Measurements from ENCODE around the gene SMS.

SMS gene

DNA sequence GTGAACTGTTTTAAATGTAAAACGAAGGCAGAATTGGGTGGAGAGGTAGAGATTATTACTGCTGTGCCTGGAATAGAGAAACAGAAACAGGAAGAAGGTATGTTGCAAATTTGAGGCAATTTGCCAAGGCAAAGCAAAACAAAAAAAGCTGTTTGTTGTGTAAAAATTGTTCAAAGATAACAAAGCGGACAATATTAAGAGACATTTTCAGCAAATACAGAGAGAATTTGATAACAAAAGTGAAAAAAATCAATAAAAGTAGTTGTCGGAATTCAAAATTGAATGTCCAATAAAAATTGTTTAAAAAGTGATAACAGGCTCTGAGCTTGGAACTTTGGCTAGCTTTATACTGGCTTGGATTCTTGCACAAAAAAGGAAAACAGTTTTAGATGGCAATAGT, 14.4 kb upstream of the SMS start:
- peak; percentile 71 for DNase-seq (ENCODE audit: low read depth)
- TF ChIP-seq, protein P1, sequence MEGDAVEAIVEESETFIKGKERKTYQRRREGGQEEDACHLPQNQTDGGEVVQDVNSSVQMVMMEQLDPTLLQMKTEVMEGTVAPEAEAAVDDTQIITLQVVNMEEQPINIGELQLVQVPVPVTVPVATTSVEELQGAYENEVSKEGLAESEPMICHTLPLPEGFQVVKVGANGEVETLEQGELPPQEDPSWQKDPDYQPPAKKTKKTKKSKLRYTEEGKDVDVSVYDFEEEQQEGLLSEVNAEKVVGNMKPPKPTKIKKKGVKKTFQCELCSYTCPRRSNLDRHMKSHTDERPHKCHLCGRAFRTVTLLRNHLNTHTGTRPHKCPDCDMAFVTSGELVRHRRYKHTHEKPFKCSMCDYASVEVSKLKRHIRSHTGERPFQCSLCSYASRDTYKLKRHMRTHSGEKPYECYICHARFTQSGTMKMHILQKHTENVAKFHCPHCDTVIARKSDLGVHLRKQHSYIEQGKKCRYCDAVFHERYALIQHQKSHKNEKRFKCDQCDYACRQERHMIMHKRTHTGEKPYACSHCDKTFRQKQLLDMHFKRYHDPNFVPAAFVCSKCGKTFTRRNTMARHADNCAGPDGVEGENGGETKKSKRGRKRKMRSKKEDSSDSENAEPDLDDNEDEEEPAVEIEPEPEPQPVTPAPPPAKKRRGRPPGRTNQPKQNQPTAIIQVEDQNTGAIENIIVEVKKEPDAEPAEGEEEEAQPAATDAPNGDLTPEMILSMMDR (conservative IDR thresholded peaks at IDR 0.05; ENCODE audit: low read depth, low read length), result no peak
- H3K4me3 ChIP-seq (ENCODE audit: low read depth, low read length), result peak overlapping the region; percentile 17

DNA sequence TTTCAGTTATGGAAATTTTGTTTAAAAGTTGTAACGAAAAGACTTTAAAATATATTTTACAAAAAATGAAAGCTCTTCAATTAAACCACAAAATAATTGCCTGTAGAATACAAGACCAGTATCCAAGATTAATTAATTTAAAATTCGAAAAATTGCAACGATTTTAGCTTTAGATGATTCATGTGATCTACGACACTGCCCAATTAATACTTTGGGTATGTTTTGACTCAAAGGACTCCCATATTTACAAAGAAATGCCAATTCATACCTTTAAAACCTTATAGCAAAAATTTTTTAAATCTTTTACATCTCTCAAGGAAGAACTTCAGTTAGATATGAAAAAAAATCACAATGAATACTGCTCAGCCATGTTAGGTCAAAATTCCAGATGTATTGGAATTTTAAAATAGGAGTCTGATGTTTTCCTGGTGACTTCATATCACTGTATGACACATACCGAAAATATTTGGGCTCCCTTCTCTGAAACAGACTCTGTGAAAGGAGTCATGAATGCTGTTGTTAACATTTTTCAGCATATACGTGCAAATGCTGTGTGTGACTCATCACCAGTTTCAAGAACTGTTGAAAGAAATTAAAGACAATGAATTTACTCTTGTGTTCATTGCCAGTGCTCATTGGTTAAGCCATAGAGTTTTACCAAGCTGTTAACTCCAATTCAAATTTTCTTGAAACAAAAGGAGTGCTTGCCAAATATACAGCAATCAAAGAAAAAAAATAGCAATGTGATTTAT, 13.8 kb upstream of the SMS start:
- no peak overlapping the region for H3K4me3 ChIP-seq (ENCODE audit: low read depth, low read length)
- TF ChIP-seq, protein P1 (conservative IDR thresholded peaks at IDR 0.05; ENCODE audit: low read depth, low read length), result no peak
- peak; percentile 95 for DNase-seq (ENCODE audit: low read depth)

DNA sequence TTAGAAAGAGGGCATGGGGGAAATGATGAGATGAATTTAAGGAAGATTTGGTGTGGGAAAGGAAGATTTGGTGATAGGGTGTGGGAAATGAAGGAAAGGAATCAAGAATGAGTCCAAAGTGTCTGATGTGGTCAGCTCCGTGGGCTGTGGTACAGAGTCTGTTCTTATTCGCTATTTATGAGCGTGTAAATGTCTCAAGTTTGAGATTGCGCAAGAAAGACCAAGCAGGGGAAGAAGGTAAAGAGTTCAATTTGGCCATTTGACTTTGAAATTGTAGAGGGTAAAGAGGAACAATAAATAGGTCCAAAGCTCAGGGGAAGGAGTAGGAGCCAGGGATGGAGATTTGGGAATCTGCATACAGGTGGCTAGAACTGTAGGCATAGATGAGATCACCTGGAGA, 11.3 kb upstream of the SMS start:
- TF ChIP-seq, protein P1 (conservative IDR thresholded peaks at IDR 0.05; ENCODE audit: low read depth, low read length), result no peak
- no peak for DNase-seq (ENCODE audit: low read depth)
- H3K4me3 ChIP-seq (ENCODE audit: low read depth, low read length), result no peak overlapping the region

DNA sequence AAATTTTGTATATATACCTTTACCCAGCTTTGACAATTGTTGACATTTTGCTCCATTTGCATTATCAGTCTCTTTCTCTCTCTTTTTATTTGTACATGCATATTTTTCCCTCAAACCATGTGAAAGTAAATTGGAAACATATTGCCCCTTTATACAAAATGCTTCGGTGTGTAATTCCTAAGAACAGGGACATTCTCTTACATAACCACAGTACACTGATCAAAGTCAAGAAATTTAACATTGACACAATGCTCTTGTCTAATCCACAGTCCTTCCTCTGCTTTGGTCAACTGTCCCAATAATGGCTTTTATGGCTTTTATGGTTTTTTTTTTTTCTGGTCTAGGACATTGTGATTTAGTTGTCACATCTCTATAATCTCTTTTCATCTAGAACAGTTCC, 9.5 kb upstream of the SMS start:
- H3K4me3 ChIP-seq (ENCODE audit: low read depth, low read length), result no peak overlapping the region
- TF ChIP-seq, protein P1 (conservative IDR thresholded peaks at IDR 0.05; ENCODE audit: low read depth, low read length), result no peak
- DNase-seq (ENCODE audit: low read depth), result no peak

DNA sequence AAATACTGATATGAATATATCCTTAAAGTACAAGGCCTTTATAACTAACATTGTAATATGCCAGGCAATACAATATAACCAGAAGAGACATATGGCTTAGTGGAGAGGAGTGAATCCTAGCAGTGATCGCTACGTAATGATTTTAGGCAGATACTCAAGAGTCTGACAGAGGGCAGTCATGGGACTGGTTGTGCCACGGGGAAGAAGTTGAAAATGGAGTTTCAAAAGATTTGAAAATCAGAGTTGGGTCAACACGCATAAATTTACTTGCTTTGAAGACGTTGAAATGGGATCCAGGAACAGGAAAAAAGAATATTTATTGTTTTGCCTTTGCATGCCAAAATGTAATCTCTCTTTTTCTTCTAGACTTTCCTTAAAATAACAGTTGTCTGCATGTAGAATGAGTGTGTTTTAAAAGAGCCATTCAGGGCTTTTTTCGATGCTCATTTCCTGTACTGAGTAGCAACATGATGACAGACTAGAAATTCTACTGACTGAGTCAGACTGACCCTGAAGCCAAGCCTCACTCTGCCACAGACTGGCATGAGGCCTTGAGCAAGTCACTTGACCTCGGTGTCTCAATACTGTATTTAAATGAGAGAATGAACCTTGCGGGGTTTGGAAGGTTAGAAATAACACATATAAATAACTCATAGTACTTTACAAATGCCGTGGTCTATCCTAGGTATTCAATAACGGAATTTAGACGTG, 8.1 kb upstream of the SMS start:
- no peak overlapping the region for H3K4me3 ChIP-seq (ENCODE audit: low read depth, low read length)
- DNase-seq (ENCODE audit: low read depth), result peak; percentile 91
- TF ChIP-seq, protein P1 (conservative IDR thresholded peaks at IDR 0.05; ENCODE audit: low read depth, low read length), result no peak

DNA sequence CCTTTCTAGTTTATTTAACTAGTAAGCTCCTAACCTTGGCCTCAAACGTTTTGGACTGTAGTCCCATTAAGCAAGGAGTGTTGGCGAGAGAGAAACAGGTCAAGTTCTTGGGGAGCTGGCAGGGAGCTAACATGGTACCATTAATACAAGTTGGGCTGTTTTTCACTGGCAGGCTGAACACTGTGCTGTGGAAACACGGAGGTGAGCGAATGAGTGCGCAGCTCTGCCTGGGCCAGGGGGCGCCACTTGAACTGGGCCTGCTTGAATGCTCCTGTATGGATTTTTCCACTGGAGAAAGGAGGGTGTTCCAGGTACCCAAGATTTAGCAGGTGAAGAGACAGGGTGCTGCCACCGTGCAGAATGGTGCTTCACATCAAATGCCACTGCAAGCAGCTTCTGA, 7.4 kb upstream of the SMS start:
- TF ChIP-seq, protein P1 (conservative IDR thresholded peaks at IDR 0.05; ENCODE audit: low read depth, low read length), result no peak
- no peak overlapping the region for H3K4me3 ChIP-seq (ENCODE audit: low read depth, low read length)
- no peak for DNase-seq (ENCODE audit: low read depth)
